HG03460 (cell line): Measurements from ENCODE around the gene PID1.

ENCODE experiments used
- ATAC-seq: cut with Tn5 transposase; IDR thresholded peaks from one replicate; pipeline ENCODE4 v1.9.1; 2021; ENCODE audit not compliant: unreplicated experiment

Gene PID1, protein sequence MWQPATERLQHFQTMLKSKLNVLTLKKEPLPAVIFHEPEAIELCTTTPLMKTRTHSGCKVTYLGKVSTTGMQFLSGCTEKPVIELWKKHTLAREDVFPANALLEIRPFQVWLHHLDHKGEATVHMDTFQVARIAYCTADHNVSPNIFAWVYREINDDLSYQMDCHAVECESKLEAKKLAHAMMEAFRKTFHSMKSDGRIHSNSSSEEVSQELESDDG

DNA sequence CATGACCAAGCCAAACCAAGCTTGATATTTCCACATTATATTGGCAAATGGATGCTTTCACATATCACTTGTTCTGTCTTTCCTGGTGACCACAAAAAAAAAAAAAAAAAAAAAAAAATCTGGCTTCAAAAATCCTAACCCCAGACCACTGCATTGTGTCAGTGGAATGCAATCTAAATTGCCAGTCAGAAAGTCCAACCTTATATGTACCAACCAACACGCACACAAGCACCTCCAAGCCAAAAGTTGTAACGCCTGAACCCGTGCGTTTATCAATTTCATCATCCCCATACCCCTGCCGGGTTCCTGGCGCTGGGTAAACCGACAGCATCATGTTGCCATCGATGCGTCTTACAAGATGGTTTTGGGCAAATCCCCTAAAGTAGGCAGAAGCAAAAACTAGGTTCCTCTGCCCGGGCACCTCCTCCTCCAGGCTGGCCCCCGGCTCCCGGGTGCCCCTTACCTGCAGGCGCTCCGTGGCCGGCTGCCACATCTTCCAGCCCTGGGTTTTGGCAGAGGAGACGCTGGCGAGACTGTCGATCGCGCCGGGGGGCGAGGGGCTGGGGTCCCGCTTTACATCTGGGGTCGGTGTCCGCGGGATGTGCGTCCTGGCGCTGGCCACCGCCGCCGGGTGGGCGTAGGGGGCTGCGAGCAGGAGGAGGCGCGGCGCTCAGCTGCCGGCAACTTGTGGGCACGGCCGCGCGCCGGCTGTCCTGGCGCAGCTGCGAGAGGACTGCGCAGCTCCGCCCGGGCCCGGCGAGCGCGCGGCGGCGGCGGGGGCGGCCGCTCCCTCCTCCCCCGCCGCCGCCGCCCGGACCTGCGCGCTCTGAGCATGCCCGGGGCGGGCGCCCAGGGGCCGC, at the start of gene PID1:
PID1 (minus strand) TSS at position 737 of the 860 bp plus-strand sequence; CDS start at position 493, 244 bp downstream.
- no peak for ATAC-seq

DNA sequence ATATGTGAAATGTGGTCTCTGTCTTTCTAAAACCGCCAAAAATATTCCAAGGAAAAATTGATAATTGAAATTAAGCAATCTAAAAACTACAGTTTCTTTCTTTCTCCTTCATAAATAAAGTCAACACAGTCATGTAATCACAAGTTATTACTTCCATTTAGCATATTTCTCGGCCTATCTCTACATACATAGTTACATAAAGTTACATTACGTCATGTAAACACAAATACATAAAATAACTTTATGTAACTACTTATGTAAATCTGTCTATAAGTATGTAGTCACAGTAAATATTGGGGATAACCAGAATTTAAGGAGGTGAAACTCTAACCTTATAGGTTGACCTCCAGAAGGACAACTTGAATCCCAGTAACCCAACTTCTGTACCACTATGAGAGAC, 48.5 kb upstream of the PID1 start:
- no peak for ATAC-seq

DNA sequence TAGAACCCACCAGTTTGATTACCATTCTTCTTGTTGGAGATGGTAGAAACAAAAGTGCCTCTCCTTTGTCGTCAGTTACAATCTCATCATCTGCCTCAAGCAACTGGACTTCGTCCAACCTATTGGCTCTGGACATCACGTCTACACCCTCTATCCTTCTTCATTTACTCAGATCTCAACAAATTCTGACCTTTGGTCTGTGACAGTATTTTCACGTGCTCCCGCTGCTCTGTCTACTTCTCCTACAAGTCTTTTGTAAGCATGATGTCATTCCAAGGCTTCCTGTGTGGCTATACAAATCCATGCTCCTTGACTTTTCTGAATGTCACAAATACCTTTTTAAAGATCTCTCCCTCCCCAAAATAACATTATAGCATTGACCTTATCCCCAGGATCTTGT, 43.0 kb upstream of the PID1 start:
- ATAC-seq: no peak

DNA sequence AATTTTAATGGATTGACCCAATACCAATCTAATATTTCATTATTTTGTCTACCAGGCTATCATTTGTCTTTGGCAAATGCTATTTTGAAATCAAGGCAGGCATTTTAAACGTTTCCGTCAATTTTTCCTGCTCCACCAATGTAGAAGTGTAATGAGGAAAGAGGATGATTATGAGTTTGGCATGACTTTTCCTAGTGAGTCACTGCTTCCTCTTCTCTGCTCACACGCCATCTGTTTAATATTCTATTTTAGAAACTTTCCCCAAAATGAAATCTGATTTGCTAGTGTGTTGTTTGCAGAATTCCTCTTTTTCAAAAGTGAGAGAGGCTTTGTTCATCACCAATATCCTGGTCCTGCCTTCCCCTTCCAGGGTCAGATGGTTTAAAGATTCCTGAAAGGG, 42.5 kb upstream of the PID1 start:
- ATAC-seq: no peak

DNA sequence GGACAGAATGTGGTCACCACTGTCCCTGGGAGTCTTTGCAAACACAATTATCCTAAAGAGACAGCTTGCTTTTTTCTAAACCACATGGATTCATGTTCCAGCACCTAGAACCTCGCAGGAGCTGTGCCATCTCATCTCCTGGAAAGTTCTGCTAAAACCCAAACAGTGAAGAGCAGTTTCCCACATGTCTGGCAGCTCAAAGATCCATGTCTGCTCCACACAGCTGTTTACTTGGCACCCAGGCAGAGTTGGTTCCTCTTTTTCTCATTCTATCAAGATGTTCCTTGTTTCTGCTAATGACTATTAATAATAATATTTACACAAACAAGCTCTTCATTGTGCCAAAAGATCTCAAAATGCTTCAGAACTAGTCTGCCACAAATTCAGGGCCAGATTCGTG, 30.1 kb upstream of the PID1 start:
- ATAC-seq: no peak

DNA sequence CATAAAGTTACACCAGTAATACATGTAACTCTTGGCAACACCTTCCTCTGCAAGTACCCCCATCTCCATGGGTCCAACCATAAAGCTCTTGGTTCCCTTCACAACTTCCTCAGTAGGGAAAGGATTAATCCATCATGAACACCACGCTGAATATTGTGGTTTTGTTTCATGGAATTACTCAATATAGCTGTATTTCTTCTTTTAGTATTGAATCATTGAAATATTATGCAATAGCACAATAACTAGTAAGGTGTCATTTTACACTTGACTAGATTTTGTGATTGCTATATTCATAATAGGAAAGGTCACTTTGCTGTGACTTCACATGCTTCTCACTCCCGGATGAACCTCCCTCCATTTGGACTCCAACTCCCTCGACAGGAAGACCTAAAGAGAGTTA, 29.7 kb upstream of the PID1 start:
- ATAC-seq: no peak

DNA sequence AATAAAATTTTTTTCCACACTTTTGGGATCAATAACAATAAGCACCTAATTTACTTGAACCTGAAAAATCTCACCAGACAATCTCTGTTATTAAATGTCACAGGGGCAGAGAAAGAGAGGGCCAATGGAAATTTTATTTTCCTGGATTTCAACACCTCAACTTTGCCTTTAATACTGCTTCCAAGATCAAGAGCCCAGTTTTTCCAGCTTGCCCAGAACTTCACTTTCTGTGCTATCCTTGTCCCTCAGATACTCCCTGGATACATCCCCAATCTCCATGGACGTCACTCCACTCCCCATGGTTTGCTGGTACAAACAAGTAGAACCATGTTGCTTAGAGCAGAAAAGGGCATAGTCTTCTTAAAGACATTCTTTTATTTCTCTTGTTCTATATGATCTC, 29.3 kb upstream of the PID1 start:
- ATAC-seq: no peak

DNA sequence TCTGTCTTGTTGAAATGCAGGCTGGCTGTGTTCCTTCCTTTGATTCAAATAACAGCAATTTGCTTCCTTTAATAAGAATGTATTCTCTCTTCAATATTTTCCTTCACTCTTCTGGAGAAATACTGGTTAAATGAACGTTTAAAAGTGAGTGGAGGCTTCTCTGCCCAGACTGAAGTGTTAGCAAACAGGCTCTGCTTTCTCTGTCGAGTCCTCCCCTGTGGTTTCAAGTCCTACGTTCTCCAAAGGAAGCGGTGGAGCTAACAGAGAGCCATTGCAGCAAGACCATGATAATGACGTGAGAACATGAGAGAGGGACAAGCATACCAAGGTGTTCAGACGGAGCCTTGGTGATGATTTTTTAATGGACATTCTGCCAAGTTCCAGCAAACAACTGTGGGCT, 26.2 kb upstream of the PID1 start:
- ATAC-seq: no peak

DNA sequence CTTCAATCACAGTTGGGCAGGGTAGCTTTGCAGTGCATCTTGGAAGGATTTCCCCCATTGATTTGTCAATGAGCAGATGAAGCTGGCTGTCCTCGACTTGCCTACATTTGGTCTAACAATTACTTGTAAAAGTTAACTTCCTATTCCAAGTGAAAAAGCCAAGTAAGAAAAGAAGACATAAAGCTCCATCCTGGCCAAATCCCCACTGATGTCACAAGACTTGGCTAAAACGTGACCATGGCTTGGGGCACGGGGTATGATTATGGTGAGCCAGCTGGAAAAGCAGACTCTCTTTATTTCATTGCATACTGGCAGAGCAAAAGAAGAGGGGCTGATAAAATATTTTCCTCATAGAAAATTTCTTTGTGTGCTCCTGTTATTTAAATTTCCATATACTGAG, 25.4 kb upstream of the PID1 start:
- ATAC-seq: no peak

DNA sequence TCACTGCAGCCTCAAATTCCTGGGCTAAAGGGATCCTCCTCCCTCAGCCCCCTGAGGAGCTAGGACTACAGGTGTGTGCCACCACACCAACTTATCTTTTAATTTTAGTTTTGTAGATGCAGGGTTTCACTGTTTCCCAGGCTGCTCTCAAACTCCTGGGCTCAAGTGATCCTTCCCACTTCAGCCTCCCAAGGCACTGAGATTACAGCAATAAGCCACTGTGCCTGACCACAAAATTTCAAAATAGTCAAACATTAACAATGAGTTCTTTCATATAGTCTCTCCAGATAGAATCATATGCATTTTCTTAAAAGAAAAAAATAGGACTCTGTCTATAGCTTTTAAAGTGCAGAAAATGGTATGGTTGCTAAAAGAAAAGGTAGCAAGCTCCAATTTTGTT, 24.9 kb upstream of the PID1 start:
- no peak for ATAC-seq

DNA sequence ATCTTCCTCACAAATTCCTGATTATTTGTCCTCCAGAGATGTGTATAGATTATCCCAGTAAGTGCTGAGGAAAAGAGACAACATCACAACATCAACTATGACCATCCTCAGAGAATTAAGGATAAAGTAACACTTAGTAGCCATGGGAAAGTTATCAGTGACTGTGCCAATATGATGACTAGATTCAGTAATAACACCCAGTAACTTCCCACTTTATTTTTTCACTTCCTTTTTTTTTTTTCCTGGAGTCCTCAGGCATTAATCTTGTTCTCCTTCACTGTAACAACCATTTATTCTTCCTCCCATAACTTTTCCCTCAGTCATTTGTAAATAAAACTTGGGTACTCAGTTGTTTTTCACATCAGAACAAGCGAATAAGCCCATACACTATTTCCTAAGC, 16.7 kb upstream of the PID1 start:
- no peak for ATAC-seq

DNA sequence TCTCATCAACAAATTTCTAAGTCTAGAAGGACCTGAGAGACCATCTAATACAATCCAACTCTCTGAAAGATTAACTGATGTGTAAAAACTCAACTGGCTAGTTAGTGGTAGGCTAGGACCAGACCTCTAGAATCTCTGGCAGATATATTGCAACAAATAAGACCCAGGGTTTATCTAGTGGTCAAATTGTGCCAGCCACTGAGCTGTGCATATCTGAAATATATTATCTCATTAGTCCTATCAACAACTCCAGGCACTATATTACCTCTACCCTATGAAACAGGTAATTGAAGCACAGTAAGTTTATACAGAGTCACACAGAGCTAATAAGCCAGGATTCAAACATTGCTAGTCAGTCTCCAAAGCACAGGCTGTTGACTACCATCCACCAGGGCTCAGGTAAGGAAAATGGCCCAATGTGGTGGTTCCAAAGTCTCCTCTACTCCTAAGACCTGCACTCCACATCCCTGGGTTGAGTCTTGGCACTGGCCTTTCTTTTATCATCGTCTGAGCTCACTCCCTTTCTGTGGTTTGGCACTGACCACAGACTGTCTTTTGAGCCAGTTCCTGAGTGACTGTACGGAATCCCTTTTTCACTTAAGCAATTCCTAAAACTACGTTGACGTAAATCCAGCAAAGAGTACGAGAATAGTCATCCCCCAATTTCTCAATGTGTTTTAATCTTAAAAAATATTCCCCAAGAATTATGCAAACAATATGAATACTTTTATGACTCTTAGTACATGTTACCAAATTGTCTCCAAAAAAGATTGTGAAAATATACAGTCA, 11.9 kb upstream of the PID1 start:
- no peak for ATAC-seq

DNA sequence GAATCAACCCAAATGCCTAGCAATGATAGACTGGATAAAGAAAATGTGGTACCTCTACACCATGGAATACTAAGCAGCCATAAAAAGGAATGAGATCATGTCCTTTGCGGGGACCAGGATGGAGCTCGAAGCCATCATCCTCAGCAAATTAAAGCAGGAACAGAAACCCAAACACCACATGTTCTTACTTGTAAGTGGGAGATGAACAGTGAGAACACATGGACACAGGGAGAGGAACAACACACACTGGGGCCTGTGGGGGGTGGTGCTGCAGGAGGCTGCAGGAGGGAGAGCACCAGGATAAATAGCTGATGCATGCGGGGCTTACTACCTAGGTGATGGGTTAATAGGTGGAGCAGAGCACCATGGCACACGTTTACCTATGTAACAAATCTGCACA, 8.4 kb upstream of the PID1 start:
- no peak for ATAC-seq

DNA sequence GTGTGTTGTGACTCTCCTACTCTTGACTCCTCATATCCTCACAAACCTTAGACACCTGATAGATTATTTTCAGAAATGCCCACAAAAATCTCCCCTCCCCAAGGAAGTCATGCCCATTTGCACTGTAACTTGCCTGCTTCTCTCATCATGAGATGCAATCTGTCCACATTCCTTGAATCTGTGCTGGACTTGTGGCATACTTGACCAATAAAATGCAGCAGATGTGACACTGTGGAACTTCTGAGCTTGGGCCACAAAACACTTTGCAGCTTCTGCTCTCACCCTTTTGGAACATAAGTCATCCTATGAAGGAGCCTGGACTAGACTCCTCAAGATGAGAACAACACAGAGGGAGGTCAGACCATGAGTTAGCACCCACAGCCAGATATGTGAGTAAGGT, 4.4 kb upstream of the PID1 start:
- no peak for ATAC-seq

DNA sequence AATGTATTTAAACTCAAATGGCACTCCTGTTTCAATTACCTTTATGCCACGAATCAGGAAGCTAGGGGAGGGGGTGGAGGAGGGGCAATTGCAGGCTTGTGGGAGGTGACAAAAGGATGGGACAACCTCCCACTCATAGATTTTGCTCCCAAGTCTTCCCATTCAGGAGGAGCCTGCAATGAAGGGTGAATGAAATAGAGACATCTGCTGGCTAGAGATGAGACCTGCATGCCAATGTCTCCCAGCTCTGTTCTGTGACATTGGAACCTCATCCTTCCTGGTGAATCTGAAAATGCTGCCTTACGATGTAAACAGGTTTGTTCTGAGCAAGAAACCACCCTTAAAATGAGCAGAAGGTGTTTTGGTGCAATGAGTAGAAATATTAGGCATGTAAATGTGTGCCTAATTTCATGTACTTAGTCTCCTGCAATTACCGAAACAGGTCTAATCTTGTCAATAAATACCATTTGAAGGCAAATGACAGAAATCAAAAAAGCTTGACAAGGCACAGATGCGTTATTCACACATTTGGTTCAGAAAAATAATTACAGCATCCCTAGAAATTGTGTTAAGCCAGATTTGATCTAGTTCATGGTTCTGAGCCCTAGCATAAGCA, 2.7 kb upstream of the PID1 start:
- ATAC-seq: peak; percentile 81

DNA sequence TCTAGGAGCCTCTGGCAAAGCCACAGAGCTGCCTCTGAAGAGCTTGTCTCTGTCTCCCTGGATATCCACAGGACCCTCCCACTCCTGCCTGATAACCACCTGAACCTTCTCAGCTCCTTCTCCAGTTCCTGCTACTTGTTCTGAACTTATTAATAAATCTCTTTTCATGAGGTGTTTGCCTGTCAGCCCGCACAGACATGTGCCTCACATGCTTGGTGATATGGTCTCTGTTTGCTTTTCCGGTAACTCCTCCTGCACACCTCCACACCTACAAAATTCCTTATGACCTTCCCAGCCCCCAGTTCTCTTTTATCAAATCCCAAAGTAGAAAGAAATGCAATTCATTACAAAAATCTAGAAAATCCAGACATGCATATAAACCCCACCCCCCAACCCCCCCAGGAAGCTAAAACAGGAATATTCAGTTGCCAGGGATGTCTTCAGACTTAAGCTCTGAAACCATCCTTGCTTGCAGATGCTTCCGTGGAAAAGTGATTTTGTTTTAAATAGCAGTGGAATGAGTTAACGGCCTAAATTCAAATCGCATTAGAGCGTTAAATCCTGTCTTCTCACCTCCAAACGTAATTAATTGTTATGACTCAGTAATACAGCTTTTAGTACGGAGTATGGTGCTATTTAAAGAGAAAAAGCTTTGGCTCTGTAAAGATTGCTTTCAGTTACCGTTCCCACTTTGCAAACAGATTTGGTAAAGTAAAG, 2.1 kb upstream of the PID1 start:
- ATAC-seq: no peak

DNA sequence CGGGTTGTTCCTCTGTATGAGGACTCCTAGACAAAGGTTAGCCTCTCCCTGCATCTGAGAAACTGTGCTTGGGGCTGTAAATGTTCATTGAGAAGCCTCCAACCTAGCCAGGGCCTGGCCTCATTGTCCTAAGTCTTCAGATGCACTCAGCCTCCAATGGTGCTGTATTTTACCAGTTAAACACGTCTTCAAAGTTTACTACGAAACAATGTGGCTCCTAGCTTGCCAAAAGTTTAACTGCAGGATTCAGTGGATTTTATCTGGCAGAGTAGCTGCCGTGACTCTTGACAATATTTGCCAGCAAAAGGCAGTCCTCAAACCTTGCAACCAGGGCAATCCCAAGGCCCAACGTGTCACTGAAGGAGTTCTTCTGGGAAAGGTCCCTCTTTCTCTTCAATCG, 1.1 kb downstream of the PID1 start:
- ATAC-seq: no peak

DNA sequence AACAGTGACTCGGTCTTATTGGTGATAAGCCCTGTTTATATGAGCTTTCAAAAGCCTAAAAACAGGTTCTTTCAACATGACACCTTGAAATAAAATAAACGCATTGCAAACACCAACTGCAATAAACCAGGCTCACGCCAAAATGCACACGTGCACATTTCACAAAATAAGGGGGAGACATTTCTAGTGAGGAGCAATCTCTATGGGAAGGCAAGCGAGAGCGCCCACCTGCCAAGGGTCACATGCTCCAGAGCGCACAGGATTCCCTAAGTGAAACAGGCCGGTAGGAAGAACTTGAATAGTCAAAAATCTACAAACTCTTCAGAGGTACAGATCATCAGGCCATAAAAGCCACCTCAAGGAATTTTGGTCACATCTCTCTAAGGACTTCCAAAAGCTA, 1.9 kb downstream of the PID1 start:
- no peak for ATAC-seq

DNA sequence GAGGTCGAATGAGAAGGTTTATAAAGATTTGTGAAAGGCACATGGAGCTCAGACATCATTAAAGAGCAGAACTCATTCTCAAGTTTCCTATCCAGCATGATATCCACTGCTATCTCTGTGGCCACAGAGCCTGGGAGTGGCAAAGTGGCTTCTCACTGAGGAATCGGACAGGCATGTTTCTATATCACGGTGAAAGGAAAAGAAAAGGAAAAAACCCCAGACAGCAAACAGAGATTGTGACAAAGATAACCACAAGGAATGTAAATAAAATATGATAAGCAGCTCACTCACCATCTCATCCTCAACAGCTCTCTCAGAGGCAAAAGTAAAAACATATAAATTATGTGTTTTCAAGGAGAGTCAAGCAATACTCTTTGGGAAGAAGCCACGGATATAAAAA, 2.5 kb downstream of the PID1 start:
- no peak for ATAC-seq

DNA sequence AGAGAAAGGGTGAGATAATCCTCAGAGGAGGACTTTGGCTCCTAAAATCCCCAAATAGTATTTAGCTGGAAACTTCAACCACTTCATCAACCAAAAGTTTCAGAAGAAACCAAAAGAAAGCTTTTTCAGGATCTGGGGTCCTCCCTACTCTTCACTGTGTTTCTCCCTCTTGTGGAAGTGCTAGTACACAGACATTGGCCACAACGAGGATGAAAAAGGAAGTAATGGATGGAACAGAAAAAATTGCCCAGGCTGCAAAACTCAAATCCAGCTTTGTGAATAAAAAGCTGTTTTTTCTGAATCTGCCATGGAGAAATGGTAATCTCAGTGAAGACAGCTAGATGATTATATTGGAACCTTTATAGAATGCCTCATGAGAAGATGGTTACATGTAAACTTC, 4.0 kb downstream of the PID1 start:
- ATAC-seq: no peak

DNA sequence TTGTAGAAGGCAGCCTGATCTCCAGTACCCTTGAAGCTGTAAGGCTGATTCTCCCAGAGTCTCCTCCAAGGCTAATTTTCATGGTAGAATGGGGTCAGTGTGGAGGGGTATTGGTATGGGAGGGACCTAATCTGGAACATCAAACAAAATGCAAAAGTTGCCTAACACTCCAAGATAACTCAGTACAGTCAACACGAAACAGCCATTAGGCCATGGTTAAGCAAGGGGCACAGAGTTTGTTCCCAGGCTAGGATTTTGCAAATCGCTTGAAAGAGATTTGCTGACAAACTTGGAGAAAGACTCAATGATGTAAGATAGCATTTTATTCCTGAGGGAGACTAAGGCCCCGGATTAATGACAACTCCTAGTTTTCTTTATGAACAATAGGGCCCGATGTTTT, 5.4 kb downstream of the PID1 start:
- ATAC-seq: no peak
